Body of pancreas (tissue), 4 donors: Measurements from ENCODE around the gene OSBP2. TPM values are rescaled to one million over a fixed set of nuclear protein-coding genes. Genes with fewer than 3 reads are reported as not detected.

Experiments
- ATAC-seq: fragments of 150-250 bp; one replicate; pipeline ENCODE4 v1.9.1; 2016
- DNase-seq, 4 donors: peaks; one replicate each; pipeline ENCODE4 v3.0.0-alpha.2; 2019
- H3K27ac ChIP-seq, 4 donors: fragments of 200-600 bp; sonication (generic); 1 replicate in 3 of 4; 2 replicates in 1 of 4; pipeline versions ENCODE4 v1.5.1 to v1.6.1; 2016 to 2019; ENCODE audit warnings: mild to moderate bottlenecking in 1 of 4, mixed read lengths in 1 of 4, moderate library complexity in 1 of 4
- H3K27me3 ChIP-seq, 2 donors: fragments of 200-600 bp; sonication (generic); one replicate each; pipeline ENCODE4 v1.6.0; 2016; ENCODE audit warnings: mild to moderate bottlenecking in 1 of 2
- H3K36me3 ChIP-seq, 2 donors: fragments of 200-600 bp; sonication (generic); replicated peaks in 1 of 2; 2 replicates each; pipeline ENCODE4 v1.5.1; 2016; ENCODE audit warnings: low read depth in 2 of 2; ENCODE audit not compliant: insufficient read depth in 1 of 2
- H3K4me1 ChIP-seq: fragments of 200-600 bp; sonication (generic); one replicate; pipeline ENCODE4 v1.6.0; 2016
- H3K4me3 ChIP-seq, 2 donors: fragments of 200-600 bp; sonication (generic); 1 replicate in 1 of 2; 2 replicates in 1 of 2; pipeline ENCODE4 v1.5.1; 2016 to 2019
- H3K9me3 ChIP-seq, 3 donors: fragments of 200-600 bp; sonication (generic); 1 replicate in 2 of 3; 2 replicates in 1 of 3; pipeline ENCODE4 v1.5.1; 2016
- POLR2A ChIP-seq, 3 donors: fragments of 450-650 bp; IDR thresholded peaks; one replicate each; pipeline ENCODE4 v1.6.1; 2016; ENCODE audit warnings: antibody characterized with exemption in 3 of 3, mild to moderate bottlenecking in 2 of 3
- WGBS, 2 donors: methylation state at CpG; one replicate each; pipeline ENCODE4 v1.1.5; 2017; 5-methylcytosine and 5-hydroxymethylcytosine counted together
- intact Hi-C: fragments of 100-400 bp; cut with DNase I; formaldehyde crosslinking; loops from one replicate; pipeline ENCODE4 v1.15.1; 2023
- total RNA-seq, 2 donors: library from RNA; depleted of rRNA; stranded (reverse); fragments of >200 nt; gene quantifications; one replicate each; pipeline ENCODE4 v1.1.0, GENCODE V29; 2016
- TF ChIP-seq, protein P1 (sequence below), 7 experiments: fragments of 450-650 bp in 4 of 7; fragments of 200-600 bp in 3 of 7; sonication (generic) in 3 of 7; IDR thresholded peaks; one replicate each; pipeline ENCODE4 v1.5.1; 2016 to 2019; ENCODE audit warnings: antibody characterized with exemption in 7 of 7

OSBP2 gene
- total RNA-seq, 2 donors from 2014 or later = 2.3 to 3.0 TPM

DNA sequence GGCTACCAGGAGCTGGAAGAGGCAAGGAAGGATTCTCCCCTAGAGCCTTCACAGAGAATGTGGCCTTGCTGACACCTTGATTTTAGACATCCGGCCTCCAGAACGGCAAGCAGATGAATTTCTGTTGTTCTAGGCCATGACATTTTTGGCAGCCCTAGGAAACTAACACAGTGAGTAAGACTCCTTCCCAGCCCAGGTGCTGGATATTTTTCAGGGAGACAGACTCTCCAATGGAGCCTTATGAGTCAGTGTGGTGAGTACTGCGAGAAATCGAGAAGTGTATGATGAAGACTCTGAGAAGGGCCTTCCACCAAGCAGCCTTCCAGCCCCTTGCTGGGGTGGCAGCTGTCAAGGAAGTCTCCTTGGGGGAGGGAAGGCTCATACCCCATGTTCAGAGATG lies 114.4 kb downstream of the OSBP2 start:
- no peak for TF ChIP-seq POLR2A (IDR thresholded peaks at IDR 0.05)
- TF ChIP-seq, protein P1, sequence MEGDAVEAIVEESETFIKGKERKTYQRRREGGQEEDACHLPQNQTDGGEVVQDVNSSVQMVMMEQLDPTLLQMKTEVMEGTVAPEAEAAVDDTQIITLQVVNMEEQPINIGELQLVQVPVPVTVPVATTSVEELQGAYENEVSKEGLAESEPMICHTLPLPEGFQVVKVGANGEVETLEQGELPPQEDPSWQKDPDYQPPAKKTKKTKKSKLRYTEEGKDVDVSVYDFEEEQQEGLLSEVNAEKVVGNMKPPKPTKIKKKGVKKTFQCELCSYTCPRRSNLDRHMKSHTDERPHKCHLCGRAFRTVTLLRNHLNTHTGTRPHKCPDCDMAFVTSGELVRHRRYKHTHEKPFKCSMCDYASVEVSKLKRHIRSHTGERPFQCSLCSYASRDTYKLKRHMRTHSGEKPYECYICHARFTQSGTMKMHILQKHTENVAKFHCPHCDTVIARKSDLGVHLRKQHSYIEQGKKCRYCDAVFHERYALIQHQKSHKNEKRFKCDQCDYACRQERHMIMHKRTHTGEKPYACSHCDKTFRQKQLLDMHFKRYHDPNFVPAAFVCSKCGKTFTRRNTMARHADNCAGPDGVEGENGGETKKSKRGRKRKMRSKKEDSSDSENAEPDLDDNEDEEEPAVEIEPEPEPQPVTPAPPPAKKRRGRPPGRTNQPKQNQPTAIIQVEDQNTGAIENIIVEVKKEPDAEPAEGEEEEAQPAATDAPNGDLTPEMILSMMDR (IDR thresholded peaks at IDR 0.05) = no peak
- Histone ChIP-seq H3K36me3 (no peaks in the 10 kb centered on the region), H3K27ac (no peak overlapping the region), H3K27me3 (no peaks in the 10 kb centered on the region), H3K9me3 (no peaks in the 10 kb centered on the region), H3K4me1 (no peaks in the 10 kb centered on the region), H3K4me3 (no peak overlapping the region)
- no peak for DNase-seq
- no peak for ATAC-seq
- intact Hi-C loops = no loop called here
- 80 to 95% methylated on average over 1 to 4 of the region's 4 CpGs for WGBS, 2 donors

DNA sequence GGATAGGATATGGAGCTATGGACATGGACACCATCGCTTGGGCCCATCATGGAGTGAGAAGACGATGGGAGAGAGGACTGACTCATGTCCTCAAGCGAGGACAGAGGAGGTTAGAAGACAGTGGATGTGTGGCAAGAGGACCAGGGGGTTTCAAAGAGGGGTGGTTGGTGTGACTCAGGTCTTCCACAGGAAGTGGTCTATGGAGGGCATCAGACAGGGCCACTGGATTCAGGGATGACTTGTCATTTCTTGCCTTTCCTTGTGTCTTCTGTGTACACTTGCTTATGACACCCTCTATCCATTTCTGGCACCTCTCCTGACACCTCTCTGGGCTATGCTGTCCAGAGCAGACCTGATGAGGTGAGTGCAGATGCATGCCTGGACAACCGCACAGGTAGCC lies 115.4 kb downstream of the OSBP2 start:
- no peak for TF ChIP-seq POLR2A (IDR thresholded peaks at IDR 0.05)
- TF ChIP-seq, protein P1 (IDR thresholded peaks at IDR 0.05) = no peak
- DNase-seq (no peak), ATAC-seq (no peak)
- no peaks in the 10 kb centered on the region for H3K9me3 ChIP-seq
- H3K27ac ChIP-seq = no peak overlapping the region
- no peaks in the 10 kb centered on the region for H3K27me3 ChIP-seq
- 90 to 91% methylated on average over 3 to 4 of the region's 4 CpGs for WGBS, 2 donors
- no peaks in the 10 kb centered on the region for H3K4me1 ChIP-seq
- H3K4me3 ChIP-seq = no peak overlapping the region
- intact Hi-C loops = no loop called here
- no peaks in the 10 kb centered on the region for H3K36me3 ChIP-seq

DNA sequence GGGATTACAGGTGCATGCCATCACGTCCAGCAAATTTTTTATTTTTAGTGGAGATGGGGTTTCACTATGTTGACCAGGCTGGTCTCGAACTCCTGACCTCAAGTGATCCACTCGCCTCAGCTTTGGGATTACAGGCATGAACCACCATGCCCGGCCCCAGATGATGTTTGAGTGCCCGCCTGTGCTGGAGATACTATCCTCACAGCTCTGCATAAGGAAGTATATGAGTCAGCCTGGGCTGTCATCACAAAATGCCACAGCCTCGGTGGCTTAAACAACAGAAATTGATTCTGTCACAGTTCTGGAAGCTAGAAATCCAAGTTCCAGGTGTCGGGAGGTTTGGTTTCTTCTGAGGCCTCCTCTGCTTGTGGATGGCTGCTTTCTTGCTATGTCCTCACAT lies 119.3 kb downstream of the OSBP2 start:
- ATAC-seq = no peak
- no peak for DNase-seq

GRCh38 chr22:30816413-30816812 lies 121.7 kb downstream of the OSBP2 start:
- Histone ChIP-seq H3K4me3 (no peak overlapping the region), H3K27me3 (no peaks in the 10 kb centered on the region), H3K27ac (no peak overlapping the region), H3K4me1 (no peaks in the 10 kb centered on the region), H3K9me3 (no peaks in the 10 kb centered on the region), H3K36me3 (no peaks in the 10 kb centered on the region)
- TF ChIP-seq, protein P1 (IDR thresholded peaks at IDR 0.05) = no peak
- no peak for TF ChIP-seq POLR2A (IDR thresholded peaks at IDR 0.05)
- no peak for DNase-seq
- WGBS, 2 donors = 67 to 72% methylated on average over 7 to 8 of the region's 8 CpGs
- intact Hi-C loops = no loop called here
- ATAC-seq = no peak

More for the DNA sequence above, 119.3 kb downstream of the OSBP2 start:
- Histone ChIP-seq H3K4me3 (no peak overlapping the region), H3K27me3 (no peaks in the 10 kb centered on the region), H3K4me1 (no peaks in the 10 kb centered on the region), H3K27ac (no peak overlapping the region), H3K9me3 (no peaks in the 10 kb centered on the region), H3K36me3 (no peaks in the 10 kb centered on the region)
- 97 to 98% methylated on average over 7 of the region's 7 CpGs for WGBS, 2 donors
- TF ChIP-seq, protein P1 (IDR thresholded peaks at IDR 0.05) = no peak
- TF ChIP-seq POLR2A (IDR thresholded peaks at IDR 0.05) = no peak
- intact Hi-C loops = no loop called here

DNA sequence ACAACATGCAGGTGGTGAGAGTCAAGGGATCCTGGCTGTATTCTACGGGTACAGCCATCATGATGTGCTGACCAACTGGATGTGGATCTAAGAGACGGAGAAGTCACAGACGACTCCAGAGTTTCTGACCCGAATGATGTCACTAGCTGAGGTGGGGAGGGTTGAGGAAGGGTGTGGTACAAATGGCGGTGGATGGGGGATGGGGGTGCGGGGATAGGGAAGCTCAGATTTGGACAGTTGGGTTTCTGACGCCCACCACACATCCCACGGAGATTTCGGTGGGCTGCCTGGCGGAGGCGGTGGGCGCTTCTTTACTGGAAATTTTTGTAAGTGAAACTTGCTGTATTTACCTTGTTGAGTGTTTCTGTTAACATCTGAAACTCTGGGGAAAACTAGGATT lies 126.7 kb downstream of the OSBP2 start:
- Histone ChIP-seq H3K27me3 (no peaks in the 10 kb centered on the region), H3K36me3 (no peaks in the 10 kb centered on the region), H3K27ac (no peak overlapping the region), H3K9me3 (no peaks in the 10 kb centered on the region), H3K4me1 (peaks cover 12% of the 10 kb centered on the region), H3K4me3 (no peak overlapping the region)
- intact Hi-C loops = no loop called here
- ATAC-seq (no peak), DNase-seq (no peak)
- WGBS, 2 donors = 87 to 88% methylated on average over 12 of the region's 12 CpGs
- TF ChIP-seq, protein P1 (IDR thresholded peaks at IDR 0.05) = no peak
- TF ChIP-seq POLR2A (IDR thresholded peaks at IDR 0.05) = no peak
